IMR-90 (cell line): ENCODE measurements around the gene ADGRL3. TPM values are rescaled to one million over a fixed set of nuclear protein-coding genes. Genes with fewer than 3 reads are reported as not detected.

Experiments
- ATAC-seq: fragments of 200-7000 bp; cut with Tn5 transposase; 2 replicates; pipeline ENCODE4 v1.9.1; 2020; ENCODE audit warnings: low read depth, mild to moderate bottlenecking, moderate library complexity
- BruUV-seq: library from RNA; stranded (reverse); fragments of 400-500 nt; replicated peaks from 2 replicates; lab custom pipeline; 2021; lab: Mats Ljungman, UMichigan
- CTCF ChIA-PET: fragments of 300-600 bp; formaldehyde crosslinking; extraction: SDS; loops from one replicate; lab custom pipeline; 2021; ENCODE audit warnings: antibody characterized with exemption; lab: Yijun Ruan, JAX
- POLR2A ChIA-PET: fragments of 300-600 bp; sonication (Branson Sonifier 250); formaldehyde crosslinking; loops from one replicate; lab custom pipeline; 2022; ENCODE audit warnings: antibody characterized with exemption; ENCODE audit not compliant: unreplicated experiment; lab: Charles Lee
- DNase-seq: peaks from one replicate; pipeline ENCODE4 v3.0.0; 2013
- H2AFZ ChIP-seq: replicated peaks from 2 replicates; pipeline ENCODE3; 2013; ENCODE audit warnings: low read length, mild to moderate bottlenecking; ENCODE audit not compliant: poor library complexity
- H2AK5ac ChIP-seq: 2 replicates; pipeline ENCODE4 v1.6.1; 2013; ENCODE audit warnings: low read depth, low read length, inconsistent platforms
- H2AK9ac ChIP-seq: replicated peaks from 2 replicates; pipeline ENCODE3; 2013; ENCODE audit warnings: mild to moderate bottlenecking, low read depth, low read length, moderate library complexity; ENCODE audit not compliant: poor library complexity
- H2BK120ac ChIP-seq: 2 replicates; pipeline ENCODE4 v1.6.1; 2013; ENCODE audit warnings: low read depth, low read length, inconsistent platforms
- H2BK15ac ChIP-seq: 3 replicates; pipeline ENCODE4 v1.6.1; 2013; ENCODE audit warnings: low read depth, low read length, inconsistent platforms
- H2BK20ac ChIP-seq: 2 replicates; pipeline ENCODE4 v1.6.1; 2013; ENCODE audit warnings: low read depth, mild to moderate bottlenecking, inconsistent platforms, low read length, moderate library complexity
- H2BK5ac ChIP-seq: 2 replicates; pipeline ENCODE4 v1.6.1; 2013; ENCODE audit warnings: mild to moderate bottlenecking, low read depth, low read length, inconsistent platforms; ENCODE audit not compliant: poor library complexity, severe bottlenecking
- H3K14ac ChIP-seq: replicated peaks from 2 replicates; pipeline ENCODE4 v1.6.1; 2013; ENCODE audit warnings: low read depth, low read length, inconsistent platforms
- H3K18ac ChIP-seq: 2 replicates; pipeline ENCODE4 v1.6.1; 2013; ENCODE audit warnings: low read depth, low read length, control low read depth
- H3K23ac ChIP-seq: 2 replicates; pipeline ENCODE4 v1.6.1; 2013; ENCODE audit warnings: low read depth, low read length, inconsistent platforms
- H3K27ac ChIP-seq: 2 replicates; pipeline ENCODE4 v1.5.1; 2013; ENCODE audit warnings: mild to moderate bottlenecking, control low read depth, low read length; ENCODE audit not compliant: insufficient read depth
- H3K27me3 ChIP-seq: 2 replicates; pipeline ENCODE4 v1.6.1; 2013; ENCODE audit warnings: low read length; ENCODE audit not compliant: control insufficient read depth, insufficient read depth
- H3K36me3 ChIP-seq: 2 replicates; pipeline ENCODE4 v1.6.1; 2013; ENCODE audit warnings: low read length, mixed read lengths; ENCODE audit not compliant: control insufficient read depth, insufficient read depth
- H3K4ac ChIP-seq: 2 replicates; pipeline ENCODE4 v1.6.1; 2013; ENCODE audit warnings: low read depth, low read length, inconsistent platforms
- H3K4me1 ChIP-seq: 2 replicates; pipeline ENCODE4 v1.6.1; 2013; ENCODE audit warnings: low read length, mixed read lengths; ENCODE audit not compliant: control insufficient read depth, insufficient read depth
- H3K4me2 ChIP-seq: 2 replicates; pipeline ENCODE4 v1.6.1; 2013; ENCODE audit warnings: low read depth, mild to moderate bottlenecking, control low read depth, low read length, moderate library complexity
- H3K4me3 ChIP-seq: 2 replicates; pipeline ENCODE4 v1.5.1; 2013; ENCODE audit warnings: low read depth, mild to moderate bottlenecking, control low read depth, low read length, moderate library complexity; ENCODE audit not compliant: insufficient read depth
- H3K56ac ChIP-seq: 2 replicates; pipeline ENCODE4 v1.6.1; 2013; ENCODE audit warnings: low read length, inconsistent platforms; ENCODE audit not compliant: insufficient read depth; ENCODE audit errors: extremely low read depth
- H3K79me1 ChIP-seq, 2 experiments: 2 replicates each; pipeline ENCODE4 v1.6.1; 2013; ENCODE audit warnings: low read length in 2 of 2, inconsistent platforms in 1 of 2, low read depth in 1 of 2
- H3K9ac ChIP-seq: 2 replicates; pipeline ENCODE4 v1.6.1; 2013; ENCODE audit warnings: low read depth, low read length, control low read depth
- H3K9me1 ChIP-seq: 2 replicates; pipeline ENCODE4 v1.6.1; 2013; ENCODE audit warnings: low read length, inconsistent platforms; ENCODE audit not compliant: insufficient read depth
- H3K9me3 ChIP-seq: 2 replicates; pipeline ENCODE4 v1.6.1; 2013; ENCODE audit warnings: low read length; ENCODE audit not compliant: control insufficient read depth, insufficient read depth
- H4K20me1 ChIP-seq: 2 replicates; pipeline ENCODE4 v1.6.1; 2013; ENCODE audit warnings: low read length, inconsistent platforms; ENCODE audit not compliant: insufficient read depth
- H4K5ac ChIP-seq: 2 replicates; pipeline ENCODE4 v1.6.1; 2013; ENCODE audit warnings: mild to moderate bottlenecking, low read depth, low read length, control low read depth
- H4K8ac ChIP-seq, 2 experiments: 2 replicates each; pipeline ENCODE4 v1.6.1; 2013; ENCODE audit warnings: low read depth in 2 of 2, low read length in 2 of 2, control low read depth in 1 of 2, inconsistent platforms in 1 of 2
- H4K91ac ChIP-seq: 2 replicates; pipeline ENCODE4 v1.6.1; 2013; ENCODE audit warnings: low read depth, low read length, inconsistent platforms; ENCODE audit not compliant: insufficient read depth
- BHLHE40 ChIP-seq: fragments of 150-350 bp; IDR thresholded peaks from 2 replicates; pipeline ENCODE4 v1.6.1; 2016; ENCODE audit warnings: mild to moderate bottlenecking, low read depth, low read length
- CEBPB ChIP-seq: IDR thresholded peaks from 2 replicates; pipeline ENCODE4 v1.6.1; 2012; ENCODE audit warnings: low read depth, low read length, improper control_type of control experiment
- CTCF ChIP-seq: conservative IDR thresholded peaks from 2 replicates; pipeline ENCODE4 v1.5.1; 2012; ENCODE audit warnings: mild to moderate bottlenecking, low read depth, low read length, improper control_type of control experiment
- ELK1 ChIP-seq: fragments of 150-350 bp; IDR thresholded peaks from 2 replicates; pipeline ENCODE4 v1.6.1; 2016; ENCODE audit warnings: low read depth, mild to moderate bottlenecking, low read length, moderate library complexity, borderline replicate concordance
- FOS ChIP-seq: fragments of 150-350 bp; IDR thresholded peaks from 2 replicates; pipeline ENCODE4 v1.6.1; 2016; ENCODE audit warnings: low read depth, low read length
- MAFK ChIP-seq: IDR thresholded peaks from 2 replicates; pipeline ENCODE4 v1.6.1; 2012; ENCODE audit warnings: low read depth, low read length, improper control_type of control experiment
- MAZ ChIP-seq: IDR thresholded peaks from 2 replicates; pipeline ENCODE4 v1.6.1; 2012; ENCODE audit warnings: low read depth, mild to moderate bottlenecking, low read length, improper control_type of control experiment, moderate library complexity, borderline replicate concordance
- MXI1 ChIP-seq: IDR thresholded peaks from 2 replicates; pipeline ENCODE4 v1.6.1; 2012; ENCODE audit warnings: low read depth, mild to moderate bottlenecking, low read length, moderate library complexity, borderline replicate concordance
- NFE2L2 ChIP-seq: fragments of 150-350 bp; IDR thresholded peaks from 2 replicates; pipeline ENCODE4 v1.6.1; 2016; ENCODE audit warnings: low read depth, mild to moderate bottlenecking, low read length
- POLR2A ChIP-seq: IDR thresholded peaks from 2 replicates; pipeline ENCODE4 v1.6.1; 2012; ENCODE audit warnings: mild to moderate bottlenecking, low read depth, low read length
- RAD21 ChIP-seq: IDR thresholded peaks from 2 replicates; pipeline ENCODE4 v1.6.1; 2012; ENCODE audit warnings: low read length, improper control_type of control experiment
- RCOR1 ChIP-seq: IDR thresholded peaks from 2 replicates; pipeline ENCODE4 v1.6.1; 2012; ENCODE audit warnings: mild to moderate bottlenecking, low read length, improper control_type of control experiment; ENCODE audit not compliant: insufficient replicate concordance
- RFX5 ChIP-seq: IDR thresholded peaks from 2 replicates; pipeline ENCODE4 v1.8.0; 2012; ENCODE audit warnings: low read depth, mild to moderate bottlenecking, low read length, moderate library complexity
- SMC3 ChIP-seq: fragments of 150-350 bp; IDR thresholded peaks from 2 replicates; pipeline ENCODE4 v1.6.1; 2016; ENCODE audit warnings: low read depth, mild to moderate bottlenecking, antibody characterized with exemption, low read length, moderate library complexity
- USF2 ChIP-seq: fragments of 150-350 bp; IDR thresholded peaks from 2 replicates; pipeline ENCODE4 v1.6.1; 2017; ENCODE audit warnings: mild to moderate bottlenecking, antibody characterized with exemption, low read length, low read depth
- WGBS, 2 experiments: methylation state at CpG; one replicate each; pipeline versions ENCODE4 v1.1.5 to v1.1.7; 2013; ENCODE audit warnings: missing lambda C conversion rate in 2 of 2; ENCODE audit not compliant: insufficient read length in 1 of 2; ENCODE audit errors: extremely low coverage in 2 of 2; 5-methylcytosine and 5-hydroxymethylcytosine counted together
- dilution Hi-C: fragments of 300-500 bp; cut with HindIII; formaldehyde crosslinking; loops from one replicate; pipeline ENCODE4 v1.14.3; 2018; ENCODE audit warnings: low sequenced_read_pairs; ENCODE audit not compliant: unreplicated experiment
- in situ Hi-C: fragments of 300-500 bp; cut with MboI; formaldehyde crosslinking; loops from 3 replicates; pipeline ENCODE4 v1.14.3; 2019; ENCODE audit warnings: low sequenced_read_pairs, inconsistent platforms, mixed read lengths
- intact Hi-C: fragments of 100-400 bp; cut with micrococcal nuclease; formaldehyde crosslinking; loops from 2 replicates; pipeline ENCODE4 v1.10.0; 2022
- polyA plus RNA-seq, 3 experiments: library from polyadenylated mRNA; depleted of rRNA; stranded (reverse); fragments of >200 nt; gene quantifications; 2 replicates each; pipeline ENCODE4 v1.2.3, GENCODE V29; 2012; ENCODE audit warnings: low replicate concordance in 1 of 3
- total RNA-seq: library from RNA; depleted of rRNA; stranded (reverse); fragments of >200 nt; gene quantifications from 2 replicates; pipeline ENCODE4 v1.2.3, GENCODE V29; 2012

Gene ADGRL3
- total and polyA plus RNA-seq, 2 of the 4 experiments (the other 2 are of a cell fraction), result 0.46 to 2.5 TPM

- Histone ChIP-seq H4K8ac (no peak overlapping the region), H3K23ac (no peak overlapping the region), H2AFZ (no peak overlapping the region), H2BK15ac (no peak overlapping the region), H3K9ac (no peak overlapping the region), H3K79me1 (no peaks in the 10 kb centered on the region), H4K91ac (no peak overlapping the region), H2BK20ac (no peak overlapping the region), H3K36me3 (no peaks in the 10 kb centered on the region), H3K27ac (no peak overlapping the region), H3K9me3 (no peaks in the 10 kb centered on the region), H2AK5ac (no peak overlapping the region), H2BK5ac (no peak overlapping the region), H3K4me1 (no peaks in the 10 kb centered on the region), H3K4me3 (no peak overlapping the region), H4K20me1 (no peaks in the 10 kb centered on the region), H4K5ac (no peak overlapping the region), H3K18ac (no peak overlapping the region), H3K4ac (no peak overlapping the region), H3K56ac (no peak overlapping the region), H2BK120ac (no peak overlapping the region), H3K27me3 (no peaks in the 10 kb centered on the region), H3K4me2 (no peak overlapping the region), H3K9me1 (no peaks in the 10 kb centered on the region), H3K14ac (no peak overlapping the region), H2AK9ac (no peak overlapping the region)
- no CpG with 5 or more reads among the region's 2 CpGs for WGBS, 2 experiments
- ATAC-seq (no peak), DNase-seq (no peak)
- ChIA-PET POLR2A (no interaction called here), CTCF (no interaction called here)
- no TSS peak for BruUV-seq
- intact Hi-C loops (no loop called here), in situ Hi-C loops (no loop called here), dilution Hi-C loops (no loop called here)
- TF ChIP-seq FOS (no peak), MAZ (no peak), CTCF (no peak), CEBPB (no peak), BHLHE40 (no peak), MXI1 (no peak), ELK1 (no peak), POLR2A (no peak), NFE2L2 (no peak), MAFK (no peak), USF2 (no peak), RFX5 (no peak), RCOR1 (no peak), SMC3 (no peak), RAD21 (no peak)
Observed at GRCh38 chr4:62118558-62118957, 918.4 kb downstream of the ADGRL3 start.
